Stimulated activated CD4-positive, alpha-beta T cell treated with anti-CD3 and anti-CD28 coated beads, TNF-alpha, amount 100 ng/mL, for 4 hours (primary cell): ENCODE measurements around the gene NXT1.
A peak's percentile ranks its signal among the peaks of the same experiment; 100 is the strongest.
"Not testable (repeated sequence)": the region's sequence is repeated elsewhere in the genome, so short reads cannot be mapped to it uniquely, and the experiment has no call there.

ENCODE experiments used
- DNase-seq, 3 experiments: peaks; one replicate each; pipeline ENCODE4 v3.0.0-alpha.2; 2020; ENCODE audit warnings: low read depth in 3 of 3

The NXT1 gene

DNA sequence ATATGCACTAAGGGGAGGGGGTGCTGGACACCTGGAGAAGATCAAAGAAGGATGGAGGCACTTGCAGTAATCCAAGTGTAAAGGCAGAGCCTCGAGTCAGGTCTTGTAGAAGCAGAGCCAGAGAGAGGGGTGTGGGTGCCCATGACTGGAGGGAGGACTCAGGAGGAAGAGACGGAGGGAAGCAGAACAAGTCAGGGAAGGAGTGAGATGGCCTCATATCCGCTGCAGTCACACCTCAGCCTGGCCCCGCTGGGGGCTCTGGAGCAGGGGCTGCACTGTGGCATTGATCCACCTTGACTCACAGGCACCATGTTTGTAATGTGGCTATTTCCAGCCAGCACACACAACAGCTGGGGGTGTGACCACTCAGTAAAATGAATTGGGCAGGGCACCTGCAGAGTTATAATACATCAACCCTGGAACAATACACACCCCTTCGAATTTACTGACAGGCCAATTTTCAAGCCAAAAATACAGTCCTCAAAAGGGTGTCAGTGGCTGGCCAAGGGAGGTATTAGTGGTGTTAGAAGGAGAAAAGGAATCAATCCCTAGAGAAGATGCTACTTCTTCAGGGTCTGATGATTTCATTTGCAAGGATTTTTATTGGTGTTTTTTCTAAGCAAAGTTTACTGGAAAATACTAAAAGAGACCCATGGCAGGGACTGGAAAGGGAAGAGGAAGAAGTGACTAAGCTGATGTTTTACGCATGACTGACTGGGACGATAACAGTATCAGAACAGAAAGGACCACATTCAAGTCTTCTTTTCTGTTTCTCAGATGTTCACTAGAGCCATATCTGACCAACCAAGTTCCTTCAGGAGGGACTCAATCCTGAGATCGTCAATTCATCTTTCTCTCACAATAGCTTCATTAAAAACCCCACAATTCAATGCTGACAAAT lies 18.9 kb upstream of the NXT1 start:
- no peak for DNase-seq

DNA sequence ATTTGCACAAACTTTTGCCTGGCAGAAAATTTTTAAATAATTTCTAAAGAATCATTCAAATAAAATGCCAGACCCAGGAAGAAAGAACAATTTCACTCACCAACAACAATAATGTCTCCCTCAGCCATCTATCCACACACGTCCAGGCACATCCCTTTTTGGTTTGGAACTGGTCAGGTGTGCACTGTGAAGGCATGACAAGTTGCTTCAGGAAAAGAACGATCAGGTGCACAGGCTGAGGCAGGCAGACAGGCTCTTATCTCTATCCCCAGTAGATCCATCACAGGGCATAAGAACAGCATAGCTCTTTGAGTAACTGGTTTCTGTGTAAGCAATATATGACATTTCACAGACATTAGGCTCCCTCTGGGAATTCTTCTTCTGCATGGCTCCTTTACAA lies 18.1 kb upstream of the NXT1 start:
- DNase-seq, result no peak

DNA sequence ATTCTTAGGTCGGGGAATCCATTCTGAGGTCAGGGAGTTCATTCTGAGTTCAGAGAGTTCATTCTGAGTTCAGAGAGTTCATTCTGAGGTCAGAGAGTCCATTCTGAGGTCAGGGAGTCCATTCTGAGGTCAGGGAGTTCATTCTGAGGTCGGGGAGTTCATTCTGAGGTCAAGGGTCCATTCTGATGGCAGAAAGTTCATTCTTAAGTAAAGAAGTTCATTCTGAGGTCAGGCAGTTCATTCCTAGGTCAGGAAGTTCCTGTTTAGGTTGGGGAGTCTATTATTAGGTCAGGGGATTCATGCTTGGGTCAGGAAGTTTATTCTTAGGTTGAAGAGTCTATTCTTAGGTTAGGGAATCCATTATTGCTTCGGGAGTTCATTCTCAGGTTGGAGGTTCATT lies 16.5 kb upstream of the NXT1 start:
- no peak for DNase-seq

DNA sequence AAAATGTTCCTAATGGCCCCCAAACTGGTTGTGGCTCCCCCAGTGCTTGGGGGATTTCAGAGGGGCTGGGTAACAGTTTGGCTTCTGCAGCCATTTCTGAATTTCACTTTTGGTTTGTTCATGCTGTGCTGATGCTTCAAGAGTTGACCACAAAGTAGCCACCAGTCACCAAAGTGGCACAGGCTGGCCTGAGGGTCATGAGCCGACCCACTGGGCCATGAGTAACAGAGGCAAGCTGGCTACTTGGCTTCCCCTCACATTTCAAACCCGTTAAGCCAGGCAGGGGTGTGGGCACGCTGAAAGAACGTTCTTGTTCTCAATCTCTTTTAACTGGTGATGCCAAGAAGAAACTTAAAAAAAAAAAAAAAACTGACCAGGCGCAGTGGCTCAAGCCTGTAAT lies 15.1 kb upstream of the NXT1 start:
- no peak for DNase-seq

DNA sequence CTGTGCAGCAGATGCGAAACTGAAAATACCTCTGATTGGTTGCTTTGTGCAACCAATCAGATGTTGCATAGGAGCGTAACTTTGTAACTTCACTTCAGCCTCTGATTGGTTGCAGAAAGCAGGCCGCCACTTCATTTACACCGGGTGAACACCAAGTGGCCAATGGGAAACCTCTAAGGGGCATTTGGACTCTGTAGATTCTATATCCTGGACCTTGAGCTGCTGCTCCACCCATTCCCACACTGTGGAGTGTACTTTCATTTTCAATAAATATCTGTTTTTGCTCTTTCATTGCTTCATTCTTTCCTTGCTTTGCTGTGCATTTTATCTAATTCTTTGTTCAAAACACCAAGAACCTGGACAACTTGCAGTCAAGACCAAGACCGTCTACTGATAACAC lies 14.1 kb upstream of the NXT1 start:
- DNase-seq, result no peak

DNA sequence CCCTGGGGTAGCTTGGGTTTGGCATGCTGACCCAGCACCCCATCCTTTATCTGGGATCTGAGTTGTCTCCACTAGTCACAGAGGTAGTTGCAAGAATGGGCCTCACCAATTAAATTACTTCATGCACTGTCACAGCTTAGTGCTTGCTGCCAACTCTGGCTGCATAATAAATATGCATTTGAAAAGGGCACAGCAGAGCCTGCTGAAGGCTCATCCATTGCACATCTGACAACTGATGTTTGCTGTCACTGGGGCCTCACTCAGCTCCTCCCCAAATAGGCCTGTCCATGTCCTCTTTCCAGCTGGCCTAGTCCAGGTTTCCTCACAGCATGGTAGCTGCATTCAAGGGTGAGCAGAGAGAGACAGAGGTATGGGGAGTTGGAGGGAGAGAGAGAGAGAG lies 13.3 kb upstream of the NXT1 start:
- no peak for DNase-seq

DNA sequence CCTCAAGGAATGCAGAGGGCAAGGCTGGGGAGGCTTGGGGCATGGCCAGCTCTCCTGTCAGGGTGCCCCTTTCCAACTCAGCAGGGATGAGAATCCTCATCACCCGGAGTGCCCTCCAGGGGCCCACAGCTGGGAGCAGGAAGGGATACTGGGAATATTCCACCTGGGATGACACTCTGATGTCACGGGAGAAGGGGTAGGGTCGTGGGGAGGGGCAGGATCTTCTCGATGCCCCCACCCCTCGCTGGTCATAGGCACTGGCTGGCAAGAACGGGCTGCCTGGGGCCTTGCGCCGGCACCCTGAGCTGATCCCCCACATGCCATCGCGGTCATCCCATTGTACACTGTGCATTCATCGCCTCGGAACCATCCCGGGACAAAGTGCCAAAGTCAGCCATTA lies 10.6 kb upstream of the NXT1 start:
- DNase-seq, result no peak

DNA sequence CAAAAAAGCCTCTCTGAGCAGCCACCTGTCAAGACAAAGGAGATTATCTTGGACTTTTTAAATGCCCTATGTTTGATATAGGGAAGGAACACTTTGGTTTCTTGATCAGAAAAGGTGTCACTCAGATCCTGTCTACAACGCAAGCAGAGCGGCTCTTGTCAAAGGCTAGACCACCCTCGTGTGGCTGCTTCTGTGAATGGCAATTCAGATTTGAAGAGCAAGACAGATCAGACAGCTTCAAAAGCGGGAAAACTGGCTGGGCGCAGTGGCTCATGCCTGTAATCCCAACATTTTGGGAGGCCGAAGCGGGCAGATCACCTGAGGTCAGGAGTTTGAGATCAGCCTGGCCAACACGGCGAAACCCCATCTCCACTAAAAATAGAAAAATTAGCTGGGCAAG lies 10.1 kb upstream of the NXT1 start:
- DNase-seq, result no peak

DNA sequence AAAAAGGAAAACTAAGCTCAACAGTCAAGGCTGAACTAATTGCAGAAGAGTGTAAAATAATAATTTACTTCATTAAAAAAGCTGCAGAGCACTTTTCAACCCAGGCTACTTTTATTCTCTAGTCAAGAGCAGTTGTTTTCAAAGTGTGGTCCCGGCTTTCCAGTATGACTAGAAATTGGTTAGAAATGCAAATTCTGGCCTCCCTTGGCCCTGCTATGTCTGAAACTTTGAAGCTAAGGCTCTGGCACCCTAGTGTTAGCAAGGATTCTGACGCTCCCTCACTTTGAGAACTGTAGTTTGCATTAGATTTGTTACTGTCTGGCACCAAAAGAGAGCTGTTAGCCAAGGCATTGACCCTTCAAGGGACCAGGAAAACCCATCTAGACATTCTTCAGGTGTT lies 9.5 kb upstream of the NXT1 start:
- DNase-seq, result no peak

DNA sequence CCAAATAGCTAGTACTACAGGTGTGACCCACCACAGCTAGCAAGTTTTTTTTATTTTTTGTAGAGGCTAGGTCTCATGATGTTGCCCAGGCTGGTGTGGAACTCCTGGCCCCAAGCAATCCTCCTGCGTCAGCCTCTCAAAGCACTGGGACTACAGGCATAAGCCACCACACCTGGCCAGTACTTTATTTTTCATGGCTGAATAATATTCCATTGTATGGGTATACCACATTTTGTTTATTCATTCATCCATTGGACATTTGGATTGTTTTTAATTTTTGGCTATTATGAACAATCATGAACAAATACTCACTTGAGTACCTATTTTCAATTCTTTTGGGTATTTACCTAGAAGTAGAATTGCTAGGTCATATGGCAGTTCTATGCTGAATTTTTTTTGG lies 7.0 kb upstream of the NXT1 start:
- no peak for DNase-seq

DNA sequence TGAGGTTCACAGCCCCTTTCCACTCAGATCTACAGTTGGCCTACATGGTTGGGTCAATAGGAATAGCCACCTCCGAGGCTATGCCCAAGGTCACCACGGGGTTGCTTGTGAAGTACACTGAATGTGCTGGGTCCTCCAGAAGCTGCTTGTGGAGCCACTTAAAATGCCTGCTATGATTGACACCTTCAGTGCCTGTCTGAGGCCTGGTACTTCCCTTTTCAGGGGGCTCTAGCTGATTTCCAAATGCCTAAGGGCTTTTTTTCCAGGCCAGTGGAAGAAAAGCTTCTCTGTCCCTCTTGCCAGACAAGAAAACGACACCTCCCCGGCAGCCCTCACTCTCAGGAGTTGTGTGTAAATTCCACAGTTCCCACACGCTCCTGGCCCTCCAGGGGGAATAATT lies 6.3 kb upstream of the NXT1 start:
- DNase-seq, result no peak

DNA sequence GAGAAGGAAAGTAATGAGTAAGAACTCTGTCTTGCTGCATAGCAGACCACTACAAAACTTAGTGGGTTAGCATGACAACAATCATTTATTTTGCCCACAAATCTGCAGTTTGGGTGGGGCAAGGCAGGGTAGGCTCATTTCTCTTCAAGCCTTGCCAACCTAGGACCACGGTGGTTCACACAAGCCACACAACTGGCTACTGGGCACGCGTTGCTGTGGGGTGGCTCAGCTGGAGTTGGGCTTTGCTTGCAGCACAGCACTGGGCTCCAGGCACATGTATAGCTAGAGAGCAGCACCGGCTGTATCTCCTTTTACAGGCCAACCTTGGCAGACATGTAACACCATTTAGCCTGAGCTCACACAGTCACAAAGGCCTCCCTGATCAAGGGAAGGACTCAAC lies 4.6 kb upstream of the NXT1 start:
- no peak for DNase-seq

DNA sequence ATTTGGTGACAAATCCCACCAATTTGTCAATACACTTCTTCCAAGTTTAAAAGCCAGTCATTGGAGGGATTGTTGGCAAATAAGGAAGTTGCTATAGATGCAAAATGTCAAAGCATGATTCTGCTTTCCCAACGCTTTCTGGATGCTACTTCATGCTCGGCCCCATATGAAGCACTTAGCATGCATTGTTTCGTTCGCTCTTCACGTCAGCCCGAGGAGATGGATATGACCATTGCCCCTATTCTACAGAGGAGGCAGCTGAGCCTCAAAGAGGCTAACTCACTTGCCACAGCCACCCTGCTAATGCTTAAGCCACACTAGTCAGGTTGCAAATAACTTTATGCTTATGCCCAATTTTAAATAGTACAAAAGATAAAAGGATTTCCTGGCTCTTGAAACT lies 2.8 kb upstream of the NXT1 start:
- DNase-seq, result no peak

DNA sequence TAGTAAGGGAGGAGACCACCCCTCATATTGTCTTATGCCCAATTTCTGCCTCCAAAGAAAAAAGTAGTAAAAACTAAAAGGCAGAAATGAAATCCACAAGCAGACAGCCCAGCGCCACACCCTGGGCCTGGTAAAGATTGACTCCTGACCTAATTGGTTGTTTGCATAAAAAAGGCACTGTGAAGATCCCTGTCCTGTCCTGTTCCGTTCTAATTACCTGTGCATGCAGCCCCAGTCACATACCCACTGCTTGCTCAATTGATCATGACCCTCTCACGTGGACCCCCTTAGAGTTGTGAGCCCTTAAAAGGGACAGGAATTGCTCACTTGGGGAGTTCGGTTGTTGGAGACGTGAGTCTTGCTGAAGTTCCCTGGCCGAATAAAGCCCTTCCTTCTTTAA lies 2.1 kb upstream of the NXT1 start:
- not testable (repeated sequence) for DNase-seq

DNA sequence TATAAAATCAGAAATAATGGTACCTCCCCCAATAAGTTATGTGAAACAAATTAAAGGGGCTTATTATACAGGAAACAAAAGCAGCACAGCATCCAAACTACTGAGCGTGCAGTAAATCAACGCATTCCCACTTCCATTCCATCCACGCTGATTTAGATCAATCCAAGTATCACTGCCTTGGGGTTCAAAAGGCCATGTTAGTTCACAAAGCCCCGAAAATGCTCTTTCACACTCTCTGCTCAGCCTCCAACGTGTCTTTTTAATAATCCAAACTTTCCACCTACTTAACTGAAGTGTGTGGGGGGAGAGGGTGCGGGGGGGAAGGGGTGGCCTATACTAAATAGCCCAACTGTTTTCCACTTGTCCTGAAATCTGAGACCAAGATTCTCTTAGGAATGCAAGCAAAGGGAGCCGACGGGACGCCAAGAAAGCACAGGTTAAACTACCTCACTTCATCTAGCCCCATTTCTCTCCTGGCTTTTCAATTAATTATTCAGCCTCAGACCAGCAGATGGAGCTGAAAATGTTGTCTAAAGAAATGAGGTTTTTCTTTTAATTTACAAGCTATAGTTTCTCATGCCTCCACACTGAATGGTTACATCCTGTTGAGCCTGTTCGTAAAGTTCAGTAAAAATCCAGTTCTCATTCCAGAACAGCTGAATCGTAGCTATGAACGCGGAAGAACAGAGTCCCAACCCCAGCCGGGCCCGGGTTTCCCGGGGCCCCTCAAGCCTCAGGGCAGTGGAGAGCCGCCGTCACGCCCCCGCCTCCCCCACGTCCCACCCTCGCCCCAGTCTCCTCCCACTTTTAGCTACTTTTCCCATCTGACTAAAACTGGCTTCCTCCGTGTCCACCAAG lies 1.0 kb upstream of the NXT1 start:
- DNase-seq, result peak in 2 of 3 experiments; percentile 66 to 70

DNA sequence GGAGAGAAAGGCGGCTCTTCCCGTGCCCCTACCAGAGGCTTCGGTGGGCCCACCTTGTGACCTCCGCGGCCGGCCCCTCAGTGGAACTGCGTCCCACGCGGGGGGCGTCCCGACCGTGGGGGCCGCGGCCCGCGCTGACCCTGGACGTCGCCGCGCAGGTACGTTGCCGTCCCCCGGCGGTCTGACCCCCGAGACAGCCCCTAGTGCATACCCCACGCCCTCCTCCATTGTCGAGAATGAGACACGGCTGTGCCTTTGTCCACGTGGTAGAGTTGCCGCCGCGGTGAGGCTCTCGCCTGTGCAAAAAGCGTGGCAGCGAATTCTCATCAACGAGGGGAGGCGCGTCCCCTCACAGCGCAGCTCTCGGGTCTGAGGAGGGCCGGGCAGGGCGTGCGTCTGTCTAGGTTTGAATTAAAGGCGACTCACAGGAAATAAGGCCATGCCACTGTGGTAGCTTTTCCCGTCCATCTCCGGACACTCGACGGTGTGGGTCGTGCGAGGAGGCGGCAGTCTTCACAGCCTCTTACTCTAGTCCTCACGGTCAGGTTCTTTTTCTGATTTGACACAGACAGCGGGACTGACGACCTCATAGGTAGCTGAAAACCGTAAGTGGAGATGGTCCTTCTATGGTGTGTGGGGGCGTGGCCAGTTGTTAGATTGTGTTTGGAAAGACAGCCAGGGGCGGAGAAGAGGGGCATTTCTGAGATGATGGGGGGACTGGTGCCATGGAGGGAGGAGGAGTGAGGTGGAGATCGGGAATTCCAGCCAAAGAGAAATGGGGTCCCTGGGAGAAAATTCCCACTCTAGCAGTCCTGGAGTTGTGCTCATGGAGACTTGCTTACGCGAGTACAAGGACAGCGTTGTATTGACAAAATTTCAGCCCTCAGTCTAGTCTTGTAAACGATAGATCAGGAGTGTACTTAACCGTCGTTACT lies 580 bp downstream of the NXT1 start:
- peak; percentile 35 to 39 (median 38) for DNase-seq

DNA sequence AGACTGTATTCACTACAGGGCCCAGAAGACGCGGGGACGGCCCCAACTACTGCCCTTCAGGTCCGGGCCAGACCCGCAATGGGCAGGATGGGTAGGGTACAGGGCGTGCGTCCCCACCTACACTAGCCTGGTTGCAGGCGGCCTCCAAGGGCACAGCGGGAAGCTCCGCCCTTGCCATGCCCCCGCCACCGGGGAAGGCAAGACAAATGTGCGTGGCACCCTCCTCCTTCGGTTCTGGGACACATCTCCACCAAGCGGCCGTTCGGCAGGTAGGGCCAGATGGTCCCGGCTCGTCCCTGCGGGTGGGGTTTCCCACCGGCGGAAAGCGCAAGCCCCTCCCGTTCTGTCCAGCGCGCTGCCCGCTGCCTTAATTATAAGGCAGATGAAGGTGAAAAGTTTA lies 5.6 kb downstream of the NXT1 start:
- DNase-seq, result no peak

DNA sequence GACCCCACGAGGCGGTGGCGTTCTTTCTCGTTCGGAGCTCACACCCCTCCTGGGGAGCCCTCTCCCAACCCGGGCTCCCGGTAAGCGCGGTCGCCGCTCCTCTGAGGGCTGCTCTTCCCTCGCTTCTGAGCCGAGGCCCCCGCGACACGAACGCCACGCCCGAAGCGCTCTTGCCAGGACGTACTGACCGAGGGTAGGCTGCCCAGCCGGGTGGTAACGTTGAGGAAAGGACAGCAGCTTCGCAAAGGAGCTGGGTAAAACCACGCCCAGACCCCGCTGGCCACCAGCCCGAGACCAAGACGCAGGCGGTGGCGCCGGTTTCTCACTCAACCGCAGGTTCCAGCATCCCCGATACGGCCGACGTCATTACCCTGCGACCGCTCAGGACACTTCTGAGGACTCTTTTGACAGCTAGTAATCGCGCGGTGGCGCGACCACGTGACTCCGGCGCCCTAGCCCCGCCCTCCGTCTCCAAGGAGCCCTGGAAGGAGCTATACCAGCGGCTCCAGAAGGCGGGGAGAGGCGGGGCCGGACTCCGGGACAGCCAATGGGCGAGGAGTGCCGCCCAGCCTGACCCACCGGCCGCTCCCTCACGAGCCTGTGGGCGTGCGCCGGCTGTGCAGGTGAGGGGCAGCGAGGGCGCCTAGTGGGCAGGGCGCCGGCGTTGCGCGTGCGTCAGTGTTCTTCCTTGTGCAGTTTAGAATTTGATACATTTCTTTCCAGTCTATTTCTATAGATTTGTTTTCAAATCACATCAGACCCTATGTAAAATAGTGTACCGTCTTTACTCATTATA lies 7.4 kb downstream of the NXT1 start:
- peak; percentile 99 to 100 (median 99) for DNase-seq

DNA sequence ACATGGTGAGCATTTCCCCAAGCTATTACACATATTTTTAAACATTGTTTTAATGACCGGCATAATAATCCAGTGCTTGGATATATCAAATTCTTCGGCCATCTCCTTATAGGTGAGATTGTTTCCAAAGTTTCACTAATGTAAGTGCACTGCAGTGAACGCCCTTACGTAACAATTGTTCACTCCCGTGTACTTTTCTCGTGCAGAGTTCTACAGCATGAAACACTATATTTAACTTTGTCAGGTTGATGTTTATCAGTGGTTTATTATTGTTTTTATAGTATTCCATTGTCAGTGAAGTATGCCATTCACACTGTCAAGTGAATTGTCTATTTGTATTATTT lies 7.9 kb downstream of the NXT1 start:
- DNase-seq, result no peak

DNA sequence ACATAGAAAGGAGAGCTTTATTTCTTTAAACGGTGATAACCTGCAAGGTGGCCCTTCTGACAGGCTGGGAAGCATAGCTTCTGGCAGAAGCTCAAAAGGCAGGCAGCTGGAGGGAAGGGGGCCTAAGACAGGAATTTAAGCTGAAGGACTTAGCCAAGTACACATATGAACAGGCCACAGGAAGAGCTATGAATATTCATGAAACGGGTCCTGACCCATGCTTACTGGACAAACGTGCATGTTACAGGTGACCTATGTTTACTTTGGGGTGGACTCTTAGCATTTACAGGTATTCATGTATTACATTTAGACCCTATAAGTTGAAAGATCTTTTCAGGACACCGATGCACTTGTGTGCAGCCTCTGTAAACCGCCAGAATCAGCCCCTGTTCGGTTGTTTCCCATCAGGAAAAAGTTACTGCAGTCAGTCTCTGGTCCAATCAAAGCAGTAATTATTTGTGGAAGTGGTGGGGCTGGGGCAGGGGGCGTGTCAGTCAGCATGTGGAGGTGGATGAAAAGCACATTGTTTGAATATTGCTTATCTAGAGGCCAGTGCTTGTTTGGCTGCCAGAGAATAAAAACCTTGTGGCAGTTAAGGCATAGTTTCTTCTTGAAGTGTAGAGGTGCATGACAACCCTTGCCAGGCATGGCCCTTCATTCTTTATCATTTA lies 8.5 kb downstream of the NXT1 start:
- DNase-seq, result no peak

DNA sequence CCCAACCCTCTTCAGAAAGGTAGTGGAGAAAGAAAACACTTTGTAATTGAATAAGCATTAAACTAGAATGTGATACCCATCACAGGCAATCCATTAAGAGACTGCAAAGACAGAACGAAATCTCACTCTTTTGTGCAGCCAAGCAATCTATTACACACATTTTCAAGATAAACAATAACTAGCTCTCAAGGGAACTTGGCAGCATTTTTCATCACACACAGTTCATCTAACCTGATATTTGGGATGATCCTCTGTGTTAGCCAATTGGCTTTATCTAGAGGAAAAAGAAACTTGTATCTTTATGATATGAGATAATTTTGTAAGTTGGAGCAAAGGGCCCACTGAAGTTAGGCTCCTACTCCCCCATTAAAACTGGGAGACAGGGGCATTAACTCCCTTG lies 9.9 kb downstream of the NXT1 start:
- DNase-seq, result no peak
